Right lobe of liver (tissue), 6 donors: ENCODE data around the gene PTPRD. TPM values are rescaled to one million over a fixed set of nuclear protein-coding genes. Genes with fewer than 3 reads are reported as not detected.

Experiments used
- ATAC-seq, 4 donors: fragments of 200-7000 bp; cut with Tn5 transposase; one replicate each; pipeline ENCODE4 v1.9.1; 2020; ENCODE audit warnings: mild to moderate bottlenecking in 4 of 4, moderate library complexity in 4 of 4
- DNase-seq, 3 donors: peaks; one replicate each; pipeline ENCODE4 v3.0.0-alpha.2; 2020
- H3K27ac ChIP-seq, 3 donors: fragments of 200-600 bp; one replicate each; pipeline ENCODE4 v1.8.0; 2022
- H3K27me3 ChIP-seq, 2 donors: fragments of 200-600 bp; one replicate each; pipeline ENCODE4 v1.8.0; 2022
- H3K36me3 ChIP-seq, 4 donors: fragments of 200-600 bp; sonication (generic) in 1 of 4; one replicate each; pipeline versions ENCODE4 v1.5.1 to v1.8.0; 2017 to 2022; ENCODE audit warnings: control low read depth in 1 of 4
- H3K4me1 ChIP-seq, 4 donors: fragments of 200-600 bp; sonication (generic) in 1 of 4; one replicate each; pipeline versions ENCODE4 v1.5.1 to v1.8.0; 2017 to 2022; ENCODE audit warnings: control low read depth in 1 of 4
- H3K4me3 ChIP-seq, 3 donors: fragments of 200-600 bp; one replicate each; pipeline ENCODE4 v1.8.0; 2022
- H3K9me3 ChIP-seq, 4 donors: fragments of 200-600 bp; sonication (generic) in 1 of 4; one replicate each; pipeline versions ENCODE4 v1.5.1 to v1.8.0; 2017 to 2022; ENCODE audit warnings: control low read depth in 1 of 4
- POLR2A ChIP-seq: fragments of 450-650 bp; IDR thresholded peaks from one replicate; pipeline ENCODE4 v1.6.1; 2017; ENCODE audit warnings: antibody characterized with exemption, mild to moderate bottlenecking
- WGBS: methylation state at CpG from one replicate; pipeline ENCODE4 v1.1.6; 2018; ENCODE audit warnings: low coverage, low lambda C conversion rate; ENCODE audit not compliant: insufficient coverage; ENCODE audit errors: missing lambda C conversion rate; 5-methylcytosine and 5-hydroxymethylcytosine counted together
- intact Hi-C, 2 donors: fragments of 100-400 bp; cut with DNase I; formaldehyde crosslinking; loops; one replicate each; pipeline versions ENCODE4 v1.11.2 to v1.14.1; 2022
- total RNA-seq, 6 experiments: library from RNA; depleted of rRNA in 2 of 6; stranded (reverse); fragments of >200 nt in 2 of 6; fragmentation: NEBNext Ultra II Directional in 3 of 6; extraction: Animal tissue kit (Norgen Biotek cat#: 25700) in 3 of 6; gene quantifications; one replicate each; pipeline versions ENCODE4 v1.1.0 to v1.2.4, GENCODE V29; 2016 to 2023
- TF ChIP-seq, protein P1 (sequence below), 4 donors: fragments of 200-600 bp in 3 of 4; fragments of 450-650 bp in 1 of 4; IDR thresholded peaks; one replicate each; pipeline versions ENCODE4 v1.5.1 to v1.8.0; 2016 to 2022; ENCODE audit warnings: antibody characterized with exemption in 4 of 4, mild to moderate bottlenecking in 2 of 4
- donor health status: DM: no; HTN: yes; CAD: no.
- donor health status: DM: no; HTN: no; CAD: no.
- donor health status: DM: no; HTN: no; CAD: no.
- donor health status: DM: no; HTN: yes; CAD: no.
- donor health status: DM: no; HTN: yes; CAD: no.

PTPRD gene
- total RNA-seq, 6 experiments from 2014 or later = 5.4 to 29.8 (median 13.9) TPM

DNA sequence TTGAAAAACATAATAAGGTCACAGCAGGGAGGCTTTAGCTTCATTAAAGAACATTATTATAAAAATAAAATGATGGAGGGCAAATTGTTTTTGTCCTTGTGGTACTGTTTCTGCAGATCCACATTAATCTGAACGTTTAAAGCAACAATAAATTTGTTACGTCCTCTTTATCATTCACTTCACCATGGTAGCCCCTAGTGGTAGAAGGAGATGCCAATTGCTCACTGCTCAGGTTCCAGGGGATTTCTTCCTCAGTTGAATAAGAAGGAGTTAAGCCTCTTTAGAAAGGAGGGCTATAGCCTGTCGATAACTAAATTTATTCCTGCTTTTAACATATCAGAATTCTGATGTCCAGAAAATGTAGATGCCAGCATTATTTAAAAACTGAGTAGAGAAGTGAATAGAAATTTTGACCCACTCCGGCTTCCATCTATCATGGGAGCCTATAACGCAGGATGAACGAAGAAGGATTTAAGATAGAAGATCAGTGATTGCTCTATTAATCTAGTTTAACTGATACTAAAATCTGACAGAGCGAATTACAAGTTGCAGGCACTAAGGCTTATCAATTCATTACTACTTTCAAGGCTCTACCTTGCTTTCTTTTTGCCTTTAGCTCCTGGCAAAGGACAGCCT lies 692.3 kb downstream of the PTPRD start:
- intact Hi-C loops = no loop called here
- ATAC-seq = no peak

DNA sequence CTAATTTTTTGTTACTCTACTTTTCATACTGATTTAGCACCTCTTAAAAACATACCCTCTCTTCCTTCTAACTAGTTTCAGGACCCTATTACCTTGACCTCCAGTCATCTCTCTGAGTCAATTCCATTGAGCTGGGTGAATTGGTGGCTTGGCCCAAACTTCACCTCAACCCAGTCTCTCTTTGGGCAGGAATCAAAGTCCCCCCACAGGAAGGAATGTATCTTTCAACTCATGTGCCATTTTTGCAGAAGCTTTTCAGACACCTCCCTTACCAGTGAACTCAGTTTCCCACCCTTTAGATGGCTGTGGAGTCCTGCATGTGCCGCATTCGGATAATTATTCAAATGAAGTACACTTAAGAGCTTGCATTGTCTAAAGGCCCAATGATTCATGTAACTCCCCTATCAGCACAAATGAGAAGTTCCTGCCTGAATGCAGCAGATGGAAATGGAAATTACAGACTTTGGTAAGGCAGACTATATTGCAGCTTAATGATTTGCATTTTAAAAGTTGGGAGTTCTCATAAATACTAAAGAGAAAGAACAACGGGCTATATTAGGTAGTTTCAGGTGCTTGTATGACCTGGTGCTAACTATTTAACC lies 693.5 kb downstream of the PTPRD start:
- Histone ChIP-seq H3K9me3 (no peaks in the 10 kb centered on the region), H3K27me3 (no peaks in the 10 kb centered on the region), H3K4me1 (no peaks in the 10 kb centered on the region), H3K4me3 (no peak overlapping the region), H3K27ac (no peak overlapping the region), H3K36me3 (no peaks in the 10 kb centered on the region)
- DNase-seq (no peak), ATAC-seq (no peak)
- intact Hi-C loops = no loop called here
- TF ChIP-seq, protein P1, sequence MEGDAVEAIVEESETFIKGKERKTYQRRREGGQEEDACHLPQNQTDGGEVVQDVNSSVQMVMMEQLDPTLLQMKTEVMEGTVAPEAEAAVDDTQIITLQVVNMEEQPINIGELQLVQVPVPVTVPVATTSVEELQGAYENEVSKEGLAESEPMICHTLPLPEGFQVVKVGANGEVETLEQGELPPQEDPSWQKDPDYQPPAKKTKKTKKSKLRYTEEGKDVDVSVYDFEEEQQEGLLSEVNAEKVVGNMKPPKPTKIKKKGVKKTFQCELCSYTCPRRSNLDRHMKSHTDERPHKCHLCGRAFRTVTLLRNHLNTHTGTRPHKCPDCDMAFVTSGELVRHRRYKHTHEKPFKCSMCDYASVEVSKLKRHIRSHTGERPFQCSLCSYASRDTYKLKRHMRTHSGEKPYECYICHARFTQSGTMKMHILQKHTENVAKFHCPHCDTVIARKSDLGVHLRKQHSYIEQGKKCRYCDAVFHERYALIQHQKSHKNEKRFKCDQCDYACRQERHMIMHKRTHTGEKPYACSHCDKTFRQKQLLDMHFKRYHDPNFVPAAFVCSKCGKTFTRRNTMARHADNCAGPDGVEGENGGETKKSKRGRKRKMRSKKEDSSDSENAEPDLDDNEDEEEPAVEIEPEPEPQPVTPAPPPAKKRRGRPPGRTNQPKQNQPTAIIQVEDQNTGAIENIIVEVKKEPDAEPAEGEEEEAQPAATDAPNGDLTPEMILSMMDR (IDR thresholded peaks at IDR 0.05) = no peak
- no peak for TF ChIP-seq POLR2A
- WGBS = 78% methylated on average over 3 of the region's 3 CpGs

More for the DNA sequence above, 692.3 kb downstream of the PTPRD start:
- Histone ChIP-seq H3K27me3 (no peaks in the 10 kb centered on the region), H3K4me1 (no peaks in the 10 kb centered on the region), H3K27ac (no peak overlapping the region), H3K36me3 (no peaks in the 10 kb centered on the region), H3K4me3 (no peak overlapping the region), H3K9me3 (no peaks in the 10 kb centered on the region)
- WGBS = 43% methylated on average over 7 of the region's 7 CpGs
- DNase-seq = no peak
- TF ChIP-seq, protein P1 (IDR thresholded peaks at IDR 0.05) = no peak
- TF ChIP-seq POLR2A = no peak

DNA sequence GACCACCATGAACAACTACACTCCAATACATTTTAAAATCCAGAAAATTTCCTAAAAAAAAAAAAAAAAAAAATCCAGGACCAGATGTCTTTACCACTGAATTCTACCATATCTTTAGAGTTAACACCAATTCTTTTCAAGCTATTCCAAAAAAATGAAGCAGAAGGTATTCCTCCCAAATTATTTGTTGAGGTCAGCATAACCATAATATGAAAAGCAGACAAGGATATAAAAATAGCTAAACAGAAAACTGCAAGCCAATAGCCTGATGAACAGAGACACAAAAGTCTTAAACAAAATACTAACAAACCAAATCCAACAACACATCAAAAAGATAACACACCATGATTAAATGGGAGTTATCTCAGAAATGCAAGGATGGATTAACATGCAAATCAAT lies 695.4 kb downstream of the PTPRD start:
- Histone ChIP-seq H3K4me3 (no peak overlapping the region), H3K4me1 (no peaks in the 10 kb centered on the region), H3K27ac (no peak overlapping the region), H3K9me3 (no peaks in the 10 kb centered on the region), H3K36me3 (no peaks in the 10 kb centered on the region), H3K27me3 (no peaks in the 10 kb centered on the region)
- no peak for ATAC-seq
- no peak for TF ChIP-seq POLR2A
- TF ChIP-seq, protein P1 (IDR thresholded peaks at IDR 0.05) = no peak
- no peak for DNase-seq
- intact Hi-C loops = no loop called here

DNA sequence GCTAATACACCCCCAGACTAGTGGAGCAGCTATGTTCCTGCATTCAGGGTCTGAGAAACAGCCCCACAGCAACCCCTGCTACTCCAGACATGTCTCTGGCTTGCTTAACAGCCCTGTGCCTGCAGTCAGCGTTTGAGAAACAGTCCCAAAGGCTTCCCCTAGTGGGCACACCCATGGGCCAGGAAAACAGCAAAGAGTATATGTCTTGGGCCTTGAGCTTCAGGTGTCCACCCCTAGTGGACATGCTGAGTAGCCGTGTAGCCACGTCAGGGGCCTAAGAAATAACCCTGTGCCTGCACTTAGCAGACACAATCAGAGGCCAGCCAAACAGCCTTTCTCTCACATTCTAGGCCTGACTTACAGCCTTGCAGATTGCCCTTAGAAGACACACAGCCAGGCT lies 698.6 kb downstream of the PTPRD start:
- Histone ChIP-seq H3K27me3 (no peaks in the 10 kb centered on the region), H3K4me3 (no peak overlapping the region), H3K27ac (no peak overlapping the region), H3K9me3 (no peaks in the 10 kb centered on the region), H3K36me3 (no peaks in the 10 kb centered on the region), H3K4me1 (no peaks in the 10 kb centered on the region)
- TF ChIP-seq, protein P1 (IDR thresholded peaks at IDR 0.05) = no peak
- TF ChIP-seq POLR2A = no peak
- intact Hi-C loops = no loop called here
- ATAC-seq = no peak
- DNase-seq = no peak
- WGBS = 70% methylated on average over 3 of the region's 3 CpGs
